ENCODE data around the gene LPCAT1. TPM values are rescaled to one million over a fixed set of nuclear protein-coding genes. Genes with fewer than 3 reads are reported as not detected.

The LPCAT1 gene
- total RNA-seq, 2 donors from 2014 or later = 78.5 to 124 TPM

DNA sequence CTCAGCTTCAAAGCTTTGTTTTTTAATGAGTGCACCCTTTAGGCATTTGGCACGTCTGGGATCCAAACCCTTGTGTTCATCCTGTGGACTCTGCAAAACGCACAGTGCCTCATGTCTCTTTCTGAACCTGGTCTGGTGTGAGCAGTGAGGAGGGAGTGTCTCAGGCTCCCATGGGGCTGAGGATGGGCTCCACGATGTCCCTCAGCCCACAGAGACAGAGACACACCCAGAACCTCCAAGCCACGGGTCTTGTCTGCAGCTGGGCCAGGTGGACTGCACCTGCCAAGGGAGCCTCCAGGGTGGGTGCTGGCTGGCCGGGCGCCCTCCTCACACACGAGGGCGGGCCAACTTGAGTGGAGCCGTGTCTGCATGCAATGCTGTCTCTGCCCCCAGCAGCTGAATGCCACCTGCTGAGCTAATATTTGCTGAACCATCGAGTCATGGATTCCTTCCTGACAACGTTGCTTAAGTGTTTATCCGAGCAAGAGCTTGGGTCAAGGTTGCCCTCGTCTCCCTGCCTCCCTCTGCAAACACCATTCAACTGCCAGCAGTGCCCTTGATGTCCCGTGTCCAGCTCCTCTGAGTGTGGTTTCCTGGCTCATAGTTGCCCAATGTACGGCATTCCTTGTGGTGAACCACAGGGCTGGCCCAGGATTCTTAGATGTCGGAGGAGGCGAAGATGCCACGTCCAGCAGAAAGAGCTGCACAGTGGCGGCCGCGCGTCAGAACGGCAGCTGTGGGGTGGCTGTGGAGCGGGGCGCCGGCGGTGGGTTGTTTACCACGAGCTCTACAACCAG lies 31.4 kb upstream of the LPCAT1 start:
- Mint-ChIP-seq H3K36me3 (ENCODE audit: low read depth) (no peaks in the 10 kb centered on the region), H3K27me3 (ENCODE audit: insufficient read depth) (no peaks in the 10 kb centered on the region), H3K4me1 (no peaks in the 10 kb centered on the region), H3K4me3 (no peak overlapping the region), H3K9me3 (peaks cover 4% of the 10 kb centered on the region), H3K27ac (no peak overlapping the region)
- no peak overlapping the region for H3K4me3 ChIP-seq (ENCODE audit: low read length)
- H3K36me3 ChIP-seq (ENCODE audit: control insufficient read depth, insufficient read depth, low read length) = no peaks in the 10 kb centered on the region
- H3K9me3 ChIP-seq (ENCODE audit: control insufficient read depth, low read length) = no peaks in the 10 kb centered on the region
- H3K27ac ChIP-seq (ENCODE audit: low read depth, low read length) = no peak overlapping the region
- TF ChIP-seq CTCF (conservative IDR thresholded peaks at IDR 0.05) = no peak
- no peaks in the 10 kb centered on the region for H3K4me1 ChIP-seq (ENCODE audit: control insufficient read depth, insufficient read depth, low read length)
- WGBS, 2 experiments (ENCODE audit: insufficient coverage in 1 of 2, insufficient read length in 1 of 2) = 93 to 94% methylated on average over 14 to 28 of the region's 28 CpGs
- no peak overlapping the region for H3K9ac ChIP-seq (ENCODE audit: extremely low read depth, low read length, poor library complexity, severe bottlenecking)
- no peak for DNase-seq
- no peaks in the 10 kb centered on the region for H3K27me3 ChIP-seq (ENCODE audit: control insufficient read depth, insufficient read depth, low read length, poor library complexity, severe bottlenecking)

- TF ChIP-seq CTCF (conservative IDR thresholded peaks at IDR 0.05) = no peak
Measured at GRCh38 chr5:1554410-1554967, 30.7 kb upstream of the LPCAT1 start.

DNA sequence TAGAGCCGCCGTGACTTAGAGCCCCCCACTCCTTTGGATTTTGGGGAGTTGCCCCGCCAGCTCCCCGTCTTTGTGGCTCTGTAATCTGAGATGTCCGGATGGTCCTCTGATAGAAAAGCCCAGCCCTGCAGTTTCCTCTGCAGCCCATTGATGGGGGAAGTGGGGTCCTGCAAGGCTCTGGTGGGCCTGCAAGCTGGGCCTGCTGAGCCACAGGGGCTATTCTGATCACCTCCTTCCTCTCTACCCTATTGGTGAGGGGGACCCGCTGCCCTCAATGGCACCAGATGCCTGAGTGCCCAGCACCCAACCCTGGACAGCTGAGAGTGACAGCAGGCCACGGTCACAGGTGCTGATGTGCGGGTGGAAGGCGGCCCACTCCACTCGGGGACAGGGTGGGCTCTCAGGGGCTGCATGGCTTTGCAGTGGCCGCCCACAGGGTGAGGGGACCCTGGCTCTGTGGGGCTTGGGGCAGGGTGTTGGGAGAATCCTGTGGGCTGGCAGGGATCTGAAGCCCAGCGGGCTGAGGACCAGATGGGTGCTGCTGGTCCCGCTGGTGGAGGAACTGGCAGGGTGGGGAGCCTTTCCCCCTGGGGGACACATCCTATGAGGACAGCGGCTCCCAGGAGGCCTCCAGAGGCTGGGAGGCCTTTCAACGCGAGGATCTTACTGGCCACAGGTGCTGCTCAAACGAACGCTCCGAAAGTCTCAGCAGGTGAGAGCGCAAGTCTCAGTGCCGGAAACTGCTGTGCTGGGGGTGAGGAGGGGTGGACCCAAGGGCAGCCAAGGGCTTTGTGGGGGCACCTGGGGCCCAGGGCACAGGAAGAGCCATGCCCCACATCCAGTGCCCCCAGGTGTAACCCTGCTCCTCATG lies 30.0 kb upstream of the LPCAT1 start:
- Histone ChIP-seq H3K36me3 (ENCODE audit: control insufficient read depth, insufficient read depth, low read length) (no peaks in the 10 kb centered on the region), H3K27ac (ENCODE audit: low read depth, low read length) (peak overlapping the region; percentile 66), H3K9me3 (ENCODE audit: control insufficient read depth, low read length) (no peaks in the 10 kb centered on the region), H3K4me3 (ENCODE audit: low read length) (no peak overlapping the region), H3K4me1 (ENCODE audit: control insufficient read depth, insufficient read depth, low read length) (no peaks in the 10 kb centered on the region), H3K9ac (ENCODE audit: extremely low read depth, low read length, poor library complexity, severe bottlenecking) (no peak overlapping the region), H3K27me3 (ENCODE audit: control insufficient read depth, insufficient read depth, low read length, poor library complexity, severe bottlenecking) (no peaks in the 10 kb centered on the region)
- Mint-ChIP-seq H3K4me3 (no peak overlapping the region), H3K9me3 (no peaks in the 10 kb centered on the region), H3K27ac (peak overlapping the region; percentile 35), H3K27me3 (ENCODE audit: insufficient read depth) (no peaks in the 10 kb centered on the region), H3K36me3 (ENCODE audit: low read depth) (no peaks in the 10 kb centered on the region), H3K4me1 (no peaks in the 10 kb centered on the region)
- 92 to 99% methylated on average over 9 to 21 of the region's 21 CpGs for WGBS, 2 experiments (ENCODE audit: insufficient coverage in 1 of 2, insufficient read length in 1 of 2)
- no peak for TF ChIP-seq CTCF (conservative IDR thresholded peaks at IDR 0.05)
- DNase-seq = no peak

More at GRCh38 chr5:1554410-1554967, 30.7 kb upstream of the LPCAT1 start:
- no peak for DNase-seq
- Histone ChIP-seq H3K27me3 (ENCODE audit: control insufficient read depth, insufficient read depth, low read length, poor library complexity, severe bottlenecking) (no peaks in the 10 kb centered on the region), H3K9ac (ENCODE audit: extremely low read depth, low read length, poor library complexity, severe bottlenecking) (no peak overlapping the region), H3K36me3 (ENCODE audit: control insufficient read depth, insufficient read depth, low read length) (no peaks in the 10 kb centered on the region), H3K4me3 (ENCODE audit: low read length) (no peak overlapping the region), H3K9me3 (ENCODE audit: control insufficient read depth, low read length) (no peaks in the 10 kb centered on the region), H3K4me1 (ENCODE audit: control insufficient read depth, insufficient read depth, low read length) (no peaks in the 10 kb centered on the region), H3K27ac (ENCODE audit: low read depth, low read length) (no peak overlapping the region)
- no peak overlapping the region for H3K27ac Mint-ChIP-seq
- no peaks in the 10 kb centered on the region for H3K27me3 Mint-ChIP-seq (ENCODE audit: insufficient read depth)
- WGBS, 2 experiments (ENCODE audit: insufficient coverage in 1 of 2, insufficient read length in 1 of 2) = 81 to 94% methylated on average over 4 to 11 of the region's 11 CpGs
- H3K4me3 Mint-ChIP-seq = no peak overlapping the region
- H3K36me3 Mint-ChIP-seq (ENCODE audit: low read depth) = no peaks in the 10 kb centered on the region
- no peaks in the 10 kb centered on the region for H3K4me1 Mint-ChIP-seq
- no peaks in the 10 kb centered on the region for H3K9me3 Mint-ChIP-seq

All from endodermal cell (in vitro differentiated cells).